ENCODE measurements around the gene CD58. TPM values are rescaled to one million over a fixed set of nuclear protein-coding genes. Genes with fewer than 3 reads are reported as not detected.

CD58 gene
- total and polyA plus RNA-seq, 9 of the 15 experiments (the other 6 are each of a cell fraction or from before 2014, with no cell fraction given): 18.1 to 113 (median 37.4) TPM

DNA sequence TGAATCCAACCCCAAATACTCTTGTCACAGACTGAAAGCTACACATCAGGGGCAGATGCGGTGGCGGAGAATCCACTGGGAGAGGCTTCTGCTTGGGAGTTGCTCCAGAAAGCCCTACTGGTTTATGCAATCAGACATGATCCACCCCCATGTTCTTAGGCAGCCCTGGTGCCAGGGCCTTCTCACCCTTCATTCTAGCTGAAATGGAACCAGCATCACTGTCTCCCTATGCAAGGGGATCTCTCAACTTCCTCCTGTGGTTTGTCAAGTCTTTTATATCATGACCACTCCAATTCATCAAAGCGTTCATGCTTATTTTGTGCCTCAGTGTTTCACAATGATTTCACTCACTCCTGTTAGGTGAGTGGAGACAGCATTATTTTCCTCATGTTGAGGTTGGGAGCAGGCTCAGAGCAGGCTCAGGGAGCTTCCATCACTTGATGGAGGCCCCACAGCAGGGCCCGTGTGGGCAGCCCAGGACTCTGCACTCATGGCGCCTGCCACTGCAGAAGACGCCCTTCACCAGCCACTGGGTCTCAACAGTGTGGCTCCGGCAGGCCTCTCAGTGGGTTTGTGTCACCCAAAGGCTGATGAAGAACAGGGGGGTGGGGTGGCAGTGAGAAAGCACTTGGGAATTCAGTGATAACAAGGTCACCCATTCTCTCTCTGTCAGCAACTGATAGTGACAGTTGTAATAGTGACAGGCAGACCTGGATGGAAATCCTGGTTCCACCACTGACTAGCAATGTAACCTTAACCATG is 67.1 kb downstream of the CD58 start (continued):
- TF ChIP-seq, protein P1, sequence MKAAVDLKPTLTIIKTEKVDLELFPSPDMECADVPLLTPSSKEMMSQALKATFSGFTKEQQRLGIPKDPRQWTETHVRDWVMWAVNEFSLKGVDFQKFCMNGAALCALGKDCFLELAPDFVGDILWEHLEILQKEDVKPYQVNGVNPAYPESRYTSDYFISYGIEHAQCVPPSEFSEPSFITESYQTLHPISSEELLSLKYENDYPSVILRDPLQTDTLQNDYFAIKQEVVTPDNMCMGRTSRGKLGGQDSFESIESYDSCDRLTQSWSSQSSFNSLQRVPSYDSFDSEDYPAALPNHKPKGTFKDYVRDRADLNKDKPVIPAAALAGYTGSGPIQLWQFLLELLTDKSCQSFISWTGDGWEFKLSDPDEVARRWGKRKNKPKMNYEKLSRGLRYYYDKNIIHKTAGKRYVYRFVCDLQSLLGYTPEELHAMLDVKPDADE (conservative IDR thresholded peaks at IDR 0.05; ENCODE audit: control insufficient read depth, low read depth, low read length): no peak
- TF ChIP-seq L3MBTL2 (IDR thresholded peaks at IDR 0.05): no peak
- no peak for TF ChIP-seq POU5F1 (IDR thresholded peaks at IDR 0.05; ENCODE audit: borderline replicate concordance, low read depth, low read length, partially characterized antibody)
- TF ChIP-seq FOXK2 (conservative IDR thresholded peaks at IDR 0.05 in 1 of 2, IDR thresholded peaks at IDR 0.05 in 1 of 2; ENCODE audit: low read depth in 2 of 2): peak; percentile 42 to 73; a peak in 2 of 4 replicates
- TF ChIP-seq ZNF668 (CRISPR knock-in tag; IDR thresholded peaks at IDR 0.05): no peak
- TF ChIP-seq TEAD1 (CRISPR knock-in tag; IDR thresholded peaks at IDR 0.05): peak; percentile 75 to 84; a peak in 3 of 4 replicates
- TF ChIP-seq, protein P2, sequence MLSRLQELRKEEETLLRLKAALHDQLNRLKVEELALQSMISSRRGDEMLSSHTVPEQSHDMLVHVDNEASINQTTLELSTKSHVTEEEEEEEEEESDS (CRISPR knock-in tag; IDR thresholded peaks at IDR 0.05): no peak
- peak; percentile 72; the same call in 1 of the 2 replicates for TF ChIP-seq NCOA1 (IDR thresholded peaks at IDR 0.05; ENCODE audit: low read depth)
- TF ChIP-seq CBX2 (IDR thresholded peaks at IDR 0.05; ENCODE audit: insufficient read depth, low read length, poor library complexity, severe bottlenecking): no peak
- TF ChIP-seq TEAD2 (tag; IDR thresholded peaks at IDR 0.05): peak; percentile 71
- no peak for TF ChIP-seq PCBP1 (IDR thresholded peaks at IDR 0.05; ENCODE audit: low read depth, low read length, poor library complexity, severe bottlenecking)
- TF ChIP-seq, protein P3, sequence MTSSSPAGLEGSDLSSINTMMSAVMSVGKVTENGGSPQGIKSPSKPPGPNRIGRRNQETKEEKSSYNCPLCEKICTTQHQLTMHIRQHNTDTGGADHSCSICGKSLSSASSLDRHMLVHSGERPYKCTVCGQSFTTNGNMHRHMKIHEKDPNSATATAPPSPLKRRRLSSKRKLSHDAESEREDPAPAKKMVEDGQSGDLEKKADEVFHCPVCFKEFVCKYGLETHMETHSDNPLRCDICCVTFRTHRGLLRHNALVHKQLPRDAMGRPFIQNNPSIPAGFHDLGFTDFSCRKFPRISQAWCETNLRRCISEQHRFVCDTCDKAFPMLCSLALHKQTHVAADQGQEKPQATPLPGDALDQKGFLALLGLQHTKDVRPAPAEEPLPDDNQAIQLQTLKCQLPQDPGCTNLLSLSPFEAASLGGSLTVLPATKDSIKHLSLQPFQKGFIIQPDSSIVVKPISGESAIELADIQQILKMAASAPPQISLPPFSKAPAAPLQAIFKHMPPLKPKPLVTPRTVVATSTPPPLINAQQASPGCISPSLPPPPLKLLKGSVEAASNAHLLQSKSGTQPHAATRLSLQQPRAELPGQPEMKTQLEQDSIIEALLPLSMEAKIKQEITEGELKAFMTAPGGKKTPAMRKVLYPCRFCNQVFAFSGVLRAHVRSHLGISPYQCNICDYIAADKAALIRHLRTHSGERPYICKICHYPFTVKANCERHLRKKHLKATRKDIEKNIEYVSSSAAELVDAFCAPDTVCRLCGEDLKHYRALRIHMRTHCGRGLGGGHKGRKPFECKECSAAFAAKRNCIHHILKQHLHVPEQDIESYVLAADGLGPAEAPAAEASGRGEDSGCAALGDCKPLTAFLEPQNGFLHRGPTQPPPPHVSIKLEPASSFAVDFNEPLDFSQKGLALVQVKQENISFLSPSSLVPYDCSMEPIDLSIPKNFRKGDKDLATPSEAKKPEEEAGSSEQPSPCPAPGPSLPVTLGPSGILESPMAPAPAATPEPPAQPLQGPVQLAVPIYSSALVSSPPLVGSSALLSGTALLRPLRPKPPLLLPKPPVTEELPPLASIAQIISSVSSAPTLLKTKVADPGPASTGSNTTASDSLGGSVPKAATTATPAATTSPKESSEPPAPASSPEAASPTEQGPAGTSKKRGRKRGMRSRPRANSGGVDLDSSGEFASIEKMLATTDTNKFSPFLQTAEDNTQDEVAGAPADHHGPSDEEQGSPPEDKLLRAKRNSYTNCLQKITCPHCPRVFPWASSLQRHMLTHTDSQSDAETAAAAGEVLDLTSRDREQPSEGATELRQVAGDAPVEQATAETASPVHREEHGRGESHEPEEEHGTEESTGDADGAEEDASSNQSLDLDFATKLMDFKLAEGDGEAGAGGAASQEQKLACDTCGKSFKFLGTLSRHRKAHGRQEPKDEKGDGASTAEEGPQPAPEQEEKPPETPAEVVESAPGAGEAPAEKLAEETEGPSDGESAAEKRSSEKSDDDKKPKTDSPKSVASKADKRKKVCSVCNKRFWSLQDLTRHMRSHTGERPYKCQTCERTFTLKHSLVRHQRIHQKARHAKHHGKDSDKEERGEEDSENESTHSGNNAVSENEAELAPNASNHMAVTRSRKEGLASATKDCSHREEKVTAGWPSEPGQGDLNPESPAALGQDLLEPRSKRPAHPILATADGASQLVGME (CRISPR knock-in tag; IDR thresholded peaks at IDR 0.05): peak; percentile 55; the same call in 1 of the 2 replicates
- TF ChIP-seq, protein P4, sequence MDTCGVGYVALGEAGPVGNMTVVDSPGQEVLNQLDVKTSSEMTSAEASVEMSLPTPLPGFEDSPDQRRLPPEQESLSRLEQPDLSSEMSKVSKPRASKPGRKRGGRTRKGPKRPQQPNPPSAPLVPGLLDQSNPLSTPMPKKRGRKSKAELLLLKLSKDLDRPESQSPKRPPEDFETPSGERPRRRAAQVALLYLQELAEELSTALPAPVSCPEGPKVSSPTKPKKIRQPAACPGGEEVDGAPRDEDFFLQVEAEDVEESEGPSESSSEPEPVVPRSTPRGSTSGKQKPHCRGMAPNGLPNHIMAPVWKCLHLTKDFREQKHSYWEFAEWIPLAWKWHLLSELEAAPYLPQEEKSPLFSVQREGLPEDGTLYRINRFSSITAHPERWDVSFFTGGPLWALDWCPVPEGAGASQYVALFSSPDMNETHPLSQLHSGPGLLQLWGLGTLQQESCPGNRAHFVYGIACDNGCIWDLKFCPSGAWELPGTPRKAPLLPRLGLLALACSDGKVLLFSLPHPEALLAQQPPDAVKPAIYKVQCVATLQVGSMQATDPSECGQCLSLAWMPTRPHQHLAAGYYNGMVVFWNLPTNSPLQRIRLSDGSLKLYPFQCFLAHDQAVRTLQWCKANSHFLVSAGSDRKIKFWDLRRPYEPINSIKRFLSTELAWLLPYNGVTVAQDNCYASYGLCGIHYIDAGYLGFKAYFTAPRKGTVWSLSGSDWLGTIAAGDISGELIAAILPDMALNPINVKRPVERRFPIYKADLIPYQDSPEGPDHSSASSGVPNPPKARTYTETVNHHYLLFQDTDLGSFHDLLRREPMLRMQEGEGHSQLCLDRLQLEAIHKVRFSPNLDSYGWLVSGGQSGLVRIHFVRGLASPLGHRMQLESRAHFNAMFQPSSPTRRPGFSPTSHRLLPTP (IDR thresholded peaks at IDR 0.05; ENCODE audit: borderline replicate concordance, extremely low read depth, insufficient read length): no peak
- TF ChIP-seq SRSF3 (IDR thresholded peaks at IDR 0.05; ENCODE audit: insufficient read depth, low read length): no peak
- no peak for TF ChIP-seq HNRNPK (IDR thresholded peaks at IDR 0.05; ENCODE audit: low read depth, low read length, poor library complexity, severe bottlenecking)
- no peak for TF ChIP-seq ARID2 (IDR thresholded peaks at IDR 0.05)
